ENCODE results near the gene MTMR11.

GRCh38 chr1:149928401-149928724 lies 8.3 kb downstream of the MTMR11 start:
- TF ChIP-seq CTCF (IDR thresholded peaks at IDR 0.05) (no peak), EP300 (IDR thresholded peaks at IDR 0.05) (no peak)

All from sigmoid colon (tissue), 4 donors.